Mucosa of stomach (tissue), 1 donor: Measurements from ENCODE around the gene LOXL4.

Experiments
- H3K27me3 ChIP-seq: one replicate; pipeline ENCODE4 v1.7.0; 2013; ENCODE audit warnings: mild to moderate bottlenecking, low read length; ENCODE audit not compliant: control insufficient read depth, insufficient read depth
- H3K36me3 ChIP-seq: one replicate; pipeline ENCODE4 v1.7.0; 2013; ENCODE audit warnings: low read length; ENCODE audit not compliant: control insufficient read depth, insufficient read depth
- H3K4me1 ChIP-seq: one replicate; pipeline ENCODE4 v1.7.0; 2013; ENCODE audit warnings: mild to moderate bottlenecking, low read length; ENCODE audit not compliant: control insufficient read depth, insufficient read depth
- H3K4me3 ChIP-seq: one replicate; pipeline ENCODE4 v1.7.0; 2013; ENCODE audit warnings: low read length
- H3K9ac ChIP-seq: one replicate; pipeline ENCODE4 v1.7.0; 2013; ENCODE audit warnings: mild to moderate bottlenecking, low read length, moderate library complexity
- H3K9me3 ChIP-seq: one replicate; pipeline ENCODE4 v1.7.0; 2013; ENCODE audit warnings: mild to moderate bottlenecking, low read length, moderate library complexity; ENCODE audit not compliant: control insufficient read depth
- donor health status: Pancreatic carcinoma.

LOXL4 gene

DNA sequence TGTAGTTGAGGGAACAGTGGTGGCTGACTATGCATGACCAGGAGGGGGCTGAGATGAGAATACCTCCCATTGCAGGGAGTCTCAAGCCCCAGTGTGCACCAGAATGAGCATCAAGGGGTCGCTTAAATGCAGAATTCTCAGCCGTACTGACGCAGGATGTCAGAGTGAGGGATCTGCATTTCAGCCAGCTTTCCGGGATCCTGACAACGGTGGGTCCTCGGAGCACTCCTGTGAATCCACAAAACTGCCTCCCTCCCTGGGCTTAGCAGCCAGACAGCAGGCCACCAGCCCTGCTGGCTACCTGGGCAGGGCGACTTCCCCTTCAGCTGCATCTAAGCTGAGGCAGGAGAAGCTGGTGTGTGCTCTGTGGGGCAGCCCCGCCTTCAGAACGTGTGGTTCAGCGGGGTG, 21.8 kb upstream of the LOXL4 start:
- Histone ChIP-seq H3K9ac (no peak overlapping the region), H3K27me3 (peaks cover 3% of the 10 kb centered on the region), H3K36me3 (no peaks in the 10 kb centered on the region), H3K4me3 (no peak overlapping the region), H3K4me1 (no peaks in the 10 kb centered on the region), H3K9me3 (no peaks in the 10 kb centered on the region)

DNA sequence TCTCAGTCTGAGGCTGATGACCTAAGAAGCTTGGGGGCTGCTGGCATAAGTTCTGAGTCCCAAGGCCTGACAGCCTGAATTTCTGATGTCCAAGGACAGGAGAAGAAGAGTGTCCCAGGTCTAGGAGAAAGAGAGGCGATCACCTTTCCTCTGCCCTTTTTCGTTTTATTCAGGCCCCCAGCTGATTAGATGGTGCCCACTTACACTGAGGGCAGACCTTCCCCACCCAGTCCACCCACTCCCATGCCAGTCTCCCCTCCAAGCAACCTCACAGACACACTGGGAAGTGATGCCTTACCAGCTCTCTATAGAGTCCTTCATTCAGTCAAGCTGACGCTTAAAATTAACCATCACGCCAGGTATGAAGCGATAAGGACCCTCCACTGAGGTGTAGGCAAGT, 19.3 kb upstream of the LOXL4 start:
- no peaks in the 10 kb centered on the region for H3K27me3 ChIP-seq
- no peak overlapping the region for H3K4me3 ChIP-seq
- no peaks in the 10 kb centered on the region for H3K4me1 ChIP-seq
- H3K9ac ChIP-seq: no peak overlapping the region
- no peaks in the 10 kb centered on the region for H3K36me3 ChIP-seq
- no peaks in the 10 kb centered on the region for H3K9me3 ChIP-seq

DNA sequence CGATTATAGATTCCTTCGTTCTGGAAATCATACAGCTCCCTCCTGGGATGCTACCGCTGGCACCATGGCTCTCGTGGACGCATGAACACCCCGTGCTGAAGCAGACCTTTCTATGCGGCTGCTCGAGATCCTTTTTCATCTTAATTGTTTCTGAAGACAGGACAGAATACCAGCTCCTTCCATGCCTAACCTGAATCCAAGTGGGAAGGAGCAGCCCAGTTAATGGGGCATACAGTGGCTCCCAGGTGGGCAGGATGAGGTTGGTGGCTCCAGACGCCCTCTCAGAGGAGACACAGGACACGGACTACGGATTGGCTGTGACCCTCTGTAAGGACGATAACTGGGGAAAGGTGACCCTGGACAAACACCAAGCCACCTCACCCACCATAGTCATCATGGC, 18.4 kb upstream of the LOXL4 start:
- Histone ChIP-seq H3K4me3 (no peak overlapping the region), H3K4me1 (no peaks in the 10 kb centered on the region), H3K27me3 (no peaks in the 10 kb centered on the region), H3K9ac (no peak overlapping the region), H3K36me3 (no peaks in the 10 kb centered on the region), H3K9me3 (no peaks in the 10 kb centered on the region)

DNA sequence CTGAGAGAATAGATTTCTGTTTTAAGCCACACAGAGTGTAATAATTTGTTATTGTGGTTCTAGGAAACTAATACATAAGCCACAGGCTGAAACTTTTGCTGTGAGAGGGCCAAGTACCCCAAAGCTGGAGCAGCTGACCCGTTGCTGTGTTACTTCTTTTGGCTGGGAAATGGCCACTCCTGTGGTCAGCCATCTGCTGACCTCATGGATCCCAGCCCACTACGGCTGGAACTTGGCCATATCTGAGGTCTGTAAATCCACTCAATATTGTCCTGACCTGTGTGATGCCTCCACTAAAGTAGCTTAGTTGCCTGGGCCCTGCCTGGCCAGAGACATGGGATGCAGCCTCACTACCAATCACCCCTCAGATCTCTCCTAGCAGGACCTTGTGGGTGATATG, 17.4 kb upstream of the LOXL4 start:
- H3K9ac ChIP-seq: no peak overlapping the region
- no peaks in the 10 kb centered on the region for H3K4me1 ChIP-seq
- H3K4me3 ChIP-seq: no peak overlapping the region
- no peaks in the 10 kb centered on the region for H3K27me3 ChIP-seq
- H3K36me3 ChIP-seq: no peaks in the 10 kb centered on the region
- no peaks in the 10 kb centered on the region for H3K9me3 ChIP-seq

DNA sequence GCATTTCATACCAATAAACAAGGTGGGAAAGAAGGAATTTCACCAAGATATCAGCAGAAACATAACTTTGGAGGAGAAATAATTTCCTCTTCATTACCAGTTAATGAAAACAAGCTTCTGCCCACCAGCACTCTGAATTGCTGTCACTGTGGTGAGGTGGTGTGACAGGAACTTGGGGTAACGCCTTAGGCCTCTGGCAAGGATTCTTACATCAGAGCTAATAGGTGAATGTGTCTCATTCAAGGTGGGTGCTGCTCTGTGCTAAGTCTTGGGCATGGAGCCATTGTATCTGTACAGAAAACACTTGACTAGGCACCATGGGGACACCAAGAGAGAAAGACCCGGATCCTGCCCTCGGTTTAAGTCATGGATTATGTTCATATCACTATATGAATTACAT, 8.3 kb upstream of the LOXL4 start:
- no peaks in the 10 kb centered on the region for H3K4me1 ChIP-seq
- H3K9ac ChIP-seq: no peak overlapping the region
- H3K27me3 ChIP-seq: peaks cover 6% of the 10 kb centered on the region
- no peaks in the 10 kb centered on the region for H3K36me3 ChIP-seq
- no peak overlapping the region for H3K4me3 ChIP-seq
- H3K9me3 ChIP-seq: no peaks in the 10 kb centered on the region

DNA sequence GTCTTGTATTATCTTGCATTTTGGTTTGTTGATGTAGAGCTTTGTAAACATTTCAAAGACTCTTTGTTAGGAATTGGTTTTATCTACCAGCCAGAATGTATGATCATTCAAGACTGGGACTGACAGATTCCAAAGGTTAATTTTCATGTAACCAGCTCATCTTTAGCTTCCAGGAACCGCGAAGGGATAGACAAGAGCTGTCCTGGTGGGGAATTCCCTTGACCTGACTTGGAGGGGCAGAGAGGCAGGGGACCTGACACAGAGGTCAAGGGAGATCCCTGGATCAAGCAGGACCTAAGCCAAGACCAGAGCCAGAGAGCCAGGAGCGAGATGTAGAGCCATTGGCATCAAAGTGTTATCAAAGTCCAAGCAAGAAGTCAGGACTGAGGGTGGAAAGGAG, 6.6 kb upstream of the LOXL4 start:
- Histone ChIP-seq H3K9ac (no peak overlapping the region), H3K27me3 (peaks cover 14% of the 10 kb centered on the region), H3K4me1 (peaks cover 4% of the 10 kb centered on the region), H3K4me3 (no peak overlapping the region), H3K36me3 (no peaks in the 10 kb centered on the region), H3K9me3 (no peaks in the 10 kb centered on the region)

DNA sequence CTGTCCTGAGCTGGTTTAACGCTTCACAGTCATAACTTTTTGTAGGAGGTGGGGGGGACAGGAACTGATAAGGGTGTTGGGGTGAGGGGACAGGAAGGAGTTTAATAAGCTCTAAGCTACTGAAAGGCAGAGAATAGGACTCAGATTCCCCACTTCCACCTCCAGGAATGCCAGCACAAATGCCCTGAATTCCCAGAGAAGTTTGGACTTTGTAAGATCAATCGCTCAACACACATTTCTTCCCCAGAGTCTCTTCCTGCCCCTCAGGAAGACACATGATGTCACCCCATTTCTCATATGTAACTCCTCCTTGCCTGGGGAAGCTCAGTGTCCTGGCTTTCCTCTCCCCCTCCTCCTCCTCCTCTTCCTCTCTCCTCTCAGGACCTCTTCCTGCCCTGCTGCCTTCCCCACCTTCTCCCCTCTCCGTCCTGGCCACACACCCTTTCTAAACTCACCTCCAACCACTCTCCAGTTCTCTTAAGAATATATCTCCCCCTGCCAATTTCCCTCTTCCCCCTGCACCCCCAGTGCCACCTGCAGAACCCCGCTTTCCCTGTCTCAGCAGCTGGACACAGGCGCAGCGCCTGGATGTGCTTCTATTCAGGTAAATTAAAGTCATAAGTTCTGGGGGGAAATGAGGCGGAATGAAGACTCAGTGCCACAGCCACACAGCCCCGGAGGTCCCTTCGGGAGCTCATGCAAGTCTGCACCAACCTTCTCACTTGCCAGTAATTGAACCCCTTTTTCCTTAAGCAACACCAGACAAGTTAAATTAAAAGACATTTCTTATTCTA, 5.3 kb upstream of the LOXL4 start:
- peaks cover 21% of the 10 kb centered on the region for H3K27me3 ChIP-seq
- peaks cover 12% of the 10 kb centered on the region for H3K4me1 ChIP-seq
- no peaks in the 10 kb centered on the region for H3K36me3 ChIP-seq
- no peak overlapping the region for H3K9ac ChIP-seq
- no peak overlapping the region for H3K4me3 ChIP-seq
- no peaks in the 10 kb centered on the region for H3K9me3 ChIP-seq

DNA sequence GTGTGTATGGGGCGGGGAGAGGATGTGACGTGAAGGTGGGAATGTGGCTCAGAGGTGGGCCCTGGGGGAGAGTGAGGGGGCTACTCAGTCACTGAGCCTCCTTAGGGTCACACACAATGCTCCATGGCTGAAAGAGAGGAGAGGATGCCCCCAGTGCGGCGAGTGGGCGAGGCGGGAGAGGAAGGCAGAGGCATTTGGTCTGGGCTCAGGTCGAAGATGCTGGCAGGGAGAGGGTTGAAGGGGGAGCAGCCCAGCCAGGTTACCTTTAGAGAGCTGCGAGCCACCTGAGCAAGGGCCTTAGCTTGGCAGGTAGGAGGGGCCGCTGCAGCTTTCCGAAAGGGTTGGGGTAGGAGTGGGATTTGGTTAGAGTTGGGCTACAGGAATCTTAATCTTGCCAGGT, 4.7 kb upstream of the LOXL4 start:
- Histone ChIP-seq H3K9ac (no peak overlapping the region), H3K4me3 (no peak overlapping the region), H3K4me1 (peaks cover 15% of the 10 kb centered on the region), H3K36me3 (no peaks in the 10 kb centered on the region), H3K27me3 (peaks cover 24% of the 10 kb centered on the region), H3K9me3 (no peaks in the 10 kb centered on the region)

DNA sequence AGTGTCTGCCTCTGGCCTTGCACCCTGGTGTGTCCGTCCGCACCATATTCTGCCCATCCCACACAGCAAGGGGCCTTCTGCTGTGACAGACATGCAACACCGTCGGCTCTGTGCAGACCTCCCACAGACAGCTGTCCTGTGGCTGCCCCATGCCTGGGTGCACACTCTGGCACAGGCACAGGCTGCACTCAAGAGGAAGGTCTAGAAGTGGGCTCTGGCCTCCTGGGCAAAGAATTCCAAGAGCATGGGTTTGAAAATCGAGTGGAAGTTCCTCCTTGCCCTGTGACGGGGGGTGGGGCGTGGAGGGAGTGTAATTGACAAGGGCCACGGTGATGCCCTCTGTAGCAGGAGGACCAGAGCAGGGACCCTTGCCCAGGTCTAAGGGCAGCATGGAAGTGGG, 4.3 kb upstream of the LOXL4 start:
- no peaks in the 10 kb centered on the region for H3K36me3 ChIP-seq
- H3K27me3 ChIP-seq: peaks cover 28% of the 10 kb centered on the region
- peaks cover 19% of the 10 kb centered on the region for H3K4me1 ChIP-seq
- H3K4me3 ChIP-seq: no peak overlapping the region
- H3K9ac ChIP-seq: no peak overlapping the region
- no peaks in the 10 kb centered on the region for H3K9me3 ChIP-seq

DNA sequence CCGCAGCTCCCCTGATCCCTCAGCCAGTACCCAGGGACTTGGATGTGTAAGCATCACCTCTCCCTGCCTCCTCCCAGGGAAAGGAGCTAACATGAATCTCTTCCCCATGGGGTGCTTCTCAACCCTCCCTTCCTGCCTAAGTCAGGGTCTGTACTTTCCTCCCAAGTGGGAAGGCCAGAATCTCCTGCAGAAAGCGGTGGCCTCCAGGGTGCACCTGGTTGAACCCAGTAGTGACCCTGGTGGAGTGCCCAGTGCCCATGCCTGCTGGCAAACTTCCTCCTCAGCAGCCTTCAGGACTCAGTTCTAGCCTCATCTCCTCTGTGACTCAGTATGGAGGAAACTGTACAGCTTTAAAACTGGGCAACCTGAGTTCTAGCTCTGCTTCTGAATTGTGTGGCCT, 2.8 kb upstream of the LOXL4 start:
- no peaks in the 10 kb centered on the region for H3K9me3 ChIP-seq
- no peak overlapping the region for H3K9ac ChIP-seq
- peaks cover 21% of the 10 kb centered on the region for H3K4me1 ChIP-seq
- H3K27me3 ChIP-seq: peaks cover 42% of the 10 kb centered on the region
- no peak overlapping the region for H3K4me3 ChIP-seq
- H3K36me3 ChIP-seq: no peaks in the 10 kb centered on the region

DNA sequence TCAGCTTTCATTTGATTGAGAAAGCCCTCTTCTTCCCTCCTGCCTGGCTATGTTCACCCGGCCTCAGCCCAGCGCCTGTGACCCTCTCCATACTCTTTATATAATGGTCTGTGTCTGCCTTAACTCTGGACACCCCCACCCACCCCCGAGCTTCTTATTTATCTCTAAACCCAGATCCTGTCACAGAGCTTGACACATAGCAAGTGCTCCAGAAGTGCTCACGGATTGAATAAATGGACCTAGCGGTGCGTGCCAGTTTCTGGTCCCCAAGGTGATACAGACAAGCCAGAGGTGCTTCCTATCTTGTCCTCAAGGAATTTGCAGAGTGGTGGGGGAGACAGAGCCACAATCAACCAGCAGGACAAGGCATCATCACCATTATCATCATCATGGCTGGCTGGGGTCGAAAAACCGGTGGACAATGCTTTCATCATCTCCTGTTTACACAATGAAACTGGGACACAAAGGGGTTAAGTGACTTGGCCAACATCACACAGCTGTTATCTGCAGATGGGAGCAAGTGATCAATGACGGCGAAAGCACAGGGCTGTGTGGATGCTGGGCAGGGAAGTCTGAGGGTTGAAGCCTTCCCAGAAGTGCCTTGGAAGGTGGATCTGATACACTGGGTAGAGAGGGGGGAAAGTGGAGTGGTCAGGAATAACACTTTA, 2.2 kb upstream of the LOXL4 start:
- Histone ChIP-seq H3K9ac (no peak overlapping the region), H3K4me1 (peaks cover 21% of the 10 kb centered on the region), H3K4me3 (no peak overlapping the region), H3K27me3 (peaks cover 42% of the 10 kb centered on the region), H3K9me3 (no peaks in the 10 kb centered on the region), H3K36me3 (no peaks in the 10 kb centered on the region)

DNA sequence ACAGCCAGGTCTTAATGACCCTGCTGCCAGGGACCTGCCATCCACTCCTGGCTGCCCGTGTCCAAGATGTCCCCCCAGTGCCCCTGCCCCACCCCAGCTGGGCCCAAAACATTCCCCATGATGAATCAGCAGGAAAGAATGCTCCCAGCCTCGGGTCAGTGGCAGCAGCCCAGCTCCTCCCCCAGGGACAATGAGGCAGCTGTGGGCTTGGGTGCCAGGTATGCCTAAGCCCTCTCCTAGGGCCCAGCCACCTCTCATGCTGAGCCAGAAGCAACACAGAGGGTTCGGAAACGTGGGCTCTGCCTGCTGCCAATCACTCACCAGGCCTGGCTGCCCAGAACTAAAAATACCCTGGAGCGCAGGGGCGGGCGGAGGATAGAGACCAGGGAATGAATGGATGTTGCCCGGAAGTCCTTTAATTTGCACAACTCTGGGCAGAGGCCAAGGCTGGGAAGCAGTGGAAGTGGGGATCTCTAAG, 1.5 kb upstream of the LOXL4 start:
- Histone ChIP-seq H3K4me3 (no peak overlapping the region), H3K9me3 (no peaks in the 10 kb centered on the region), H3K27me3 (peaks cover 42% of the 10 kb centered on the region), H3K4me1 (peaks cover 21% of the 10 kb centered on the region), H3K9ac (no peak overlapping the region), H3K36me3 (no peaks in the 10 kb centered on the region)
